HCT116 (cell line): Measurements from ENCODE around the gene CNGA1.
A peak's percentile ranks its signal among the peaks of the same experiment; 100 is the strongest.

ENCODE experiments used
- CTCF ChIP-seq, 3 experiments: fragments of 200-600 bp in 1 of 3; sonication (generic) in 1 of 3; IDR thresholded peaks in 2 of 3; conservative IDR thresholded peaks in 1 of 3; 2 replicates each; pipeline ENCODE4 v1.5.1; 2012 to 2017; ENCODE audit warnings: low read depth in 2 of 3, low read length in 2 of 3, antibody characterized with exemption in 1 of 3, borderline replicate concordance in 1 of 3, control low read depth in 1 of 3, mild to moderate bottlenecking in 1 of 3, mixed read lengths in 1 of 3, mixed run types in 1 of 3, moderate library complexity in 1 of 3; ENCODE audit not compliant: insufficient read depth in 1 of 3
- EGR1 ChIP-seq: IDR thresholded peaks from 2 replicates; pipeline ENCODE4 v1.6.1; 2012; ENCODE audit warnings: low read depth
- EZH2phosphoT487 ChIP-seq: fragments of 200-600 bp; IDR thresholded peaks from 2 replicates; pipeline ENCODE4 v1.6.1; 2018; ENCODE audit warnings: antibody characterized with exemption, borderline replicate concordance
- JUND ChIP-seq: IDR thresholded peaks from 2 replicates; pipeline ENCODE4 v1.6.1; 2012
- POLR2A ChIP-seq: IDR thresholded peaks from 2 replicates; pipeline ENCODE4 v1.7.0; 2011; ENCODE audit warnings: borderline replicate concordance; ENCODE audit not compliant: insufficient read depth, insufficient read length; ENCODE audit errors: extremely low read depth
- POLR2AphosphoS5 ChIP-seq: IDR thresholded peaks from 2 replicates; pipeline ENCODE4 v1.6.1; 2011; ENCODE audit warnings: mild to moderate bottlenecking, low read depth, low read length, moderate library complexity
- RAD21 ChIP-seq: IDR thresholded peaks from 2 replicates; pipeline ENCODE4 v1.6.1; 2012; ENCODE audit warnings: low read depth, mild to moderate bottlenecking
- REST ChIP-seq: IDR thresholded peaks from 2 replicates; pipeline ENCODE4 v1.6.1; 2012; ENCODE audit warnings: low read depth
- SP1 ChIP-seq: IDR thresholded peaks from 2 replicates; pipeline ENCODE4 v1.6.1; 2012; ENCODE audit warnings: low read depth
- TCF7L2 ChIP-seq: IDR thresholded peaks from 2 replicates; pipeline ENCODE4 v1.7.0; 2011; ENCODE audit warnings: borderline replicate concordance, inconsistent platforms; ENCODE audit not compliant: insufficient read depth, insufficient read length; ENCODE audit errors: extremely low read depth
- YY1 ChIP-seq: IDR thresholded peaks from 2 replicates; pipeline ENCODE4 v1.6.1; 2011; ENCODE audit warnings: low read length, low read depth, moderate library complexity, mild to moderate bottlenecking; ENCODE audit not compliant: insufficient replicate concordance; ENCODE audit errors: extremely low read depth
- ZFX ChIP-seq: fragments of 450-650 bp; IDR thresholded peaks from 2 replicates; pipeline ENCODE4 v1.6.1; 2017
- ZNF274 ChIP-seq: fragments of 200-500 bp; sonication (Bioruptor generic); IDR thresholded peaks from 2 replicates; pipeline ENCODE4 v1.6.1; 2014; ENCODE audit warnings: mild to moderate bottlenecking, low read depth, low read length, inconsistent platforms
- TF ChIP-seq, protein P1 (sequence below): IDR thresholded peaks from 2 replicates; pipeline ENCODE4 v1.6.1; 2012

GRCh38 chr4:47914220-47914925 is 102.1 kb downstream of the CNGA1 start, which contains the start of gene NFXL1:
- TF ChIP-seq YY1 (peak; percentile 69), CTCF (IDR thresholded peaks at IDR 0.05 in 2 of 3, conservative IDR thresholded peaks at IDR 0.05 in 1 of 3; ENCODE audit: borderline replicate concordance in 1 of 3, insufficient read depth in 1 of 3, low read depth in 2 of 3, low read length in 2 of 3) (no peak), TCF7L2 (no peak), POLR2AphosphoS5 (peak; percentile 97), EGR1 (peak; percentile 86), ZFX (peak; percentile 96), POLR2A (peak; percentile 90), SP1 (no peak; the same call in 1 of the 2 replicates), RAD21 (no peak), EZH2phosphoT487 (no peak), JUND (no peak), ZNF274 (no peak), REST (no peak)
- TF ChIP-seq, protein P1, sequence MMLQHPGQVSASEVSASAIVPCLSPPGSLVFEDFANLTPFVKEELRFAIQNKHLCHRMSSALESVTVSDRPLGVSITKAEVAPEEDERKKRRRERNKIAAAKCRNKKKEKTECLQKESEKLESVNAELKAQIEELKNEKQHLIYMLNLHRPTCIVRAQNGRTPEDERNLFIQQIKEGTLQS: no peak
